ENCODE results near the gene MCM10.

DNA sequence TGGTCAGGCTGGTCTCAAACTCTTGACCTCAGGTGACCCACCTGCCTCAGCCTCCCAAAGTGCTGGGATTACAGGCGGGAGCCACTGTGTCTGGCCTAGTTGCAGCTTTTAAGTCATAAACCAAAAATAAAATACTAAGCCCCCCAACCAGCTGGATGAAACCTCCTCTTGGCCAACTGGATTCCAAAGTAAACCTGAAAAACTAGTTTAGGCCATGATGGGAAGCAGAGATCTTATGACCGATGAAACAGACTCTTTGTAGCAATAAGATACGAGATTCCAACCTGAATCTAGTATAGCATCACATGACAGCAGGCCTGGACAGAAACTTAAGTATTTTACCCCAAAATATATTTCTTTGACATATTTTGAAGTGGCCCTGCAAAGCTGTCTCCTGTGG is 9.1 kb upstream of the MCM10 start:
- TF ChIP-seq CTCF (IDR thresholded peaks at IDR 0.05; ENCODE audit: low read length) (no peak), EZH2 (optimal IDR thresholded peaks at IDR 0.05; ENCODE audit: low read depth, low read length) (no peak)

Data from MM.1S (cell line).